H1 (cell line): ENCODE data around the gene C8B. TPM values are rescaled to one million over a fixed set of nuclear protein-coding genes. Genes with fewer than 3 reads are reported as not detected.

Source experiments
- CTCF ChIA-PET: fragments of 300-600 bp; sonication (Branson Sonifier 250); formaldehyde crosslinking; loops from one replicate; lab custom pipeline; 2021; ENCODE audit not compliant: partially characterized antibody; lab: Charles Lee
- POLR2A ChIA-PET: fragments of 300-600 bp; sonication (Branson Sonifier 250); formaldehyde crosslinking; loops from one replicate; lab custom pipeline; 2021; ENCODE audit warnings: inconsistent platforms; ENCODE audit not compliant: partially characterized antibody; lab: Charles Lee
- DNase-seq, 2 experiments: peaks; one replicate each; pipeline versions ENCODE4 v3.0.0 to v3.0.0-alpha.2; 2010 to 2022; ENCODE audit warnings: low spot score in 2 of 2, low read depth in 1 of 2, mixed read lengths in 1 of 2
- FAIRE-seq: peaks from 2 replicates; lab custom pipeline; 2011; peaks lifted over from hg19 to GRCh38; lab: Jason Lieb, UNC
- H2AFZ ChIP-seq: 2 replicates; pipeline ENCODE4 v1.8.1; 2012; ENCODE audit warnings: low read length, inconsistent platforms
- H2AK5ac ChIP-seq: 2 replicates; pipeline ENCODE4 v1.6.1; 2013; ENCODE audit warnings: low read depth, low read length
- H2BK120ac ChIP-seq: replicated peaks from 2 replicates; pipeline ENCODE3; 2013; ENCODE audit warnings: low read depth, low read length, inconsistent platforms
- H2BK12ac ChIP-seq: 2 replicates; pipeline ENCODE4 v1.6.1; 2013; ENCODE audit warnings: low read depth, low read length
- H2BK15ac ChIP-seq: 2 replicates; pipeline ENCODE4 v1.6.1; 2013; ENCODE audit warnings: low read length
- H2BK20ac ChIP-seq: 2 replicates; pipeline ENCODE4 v1.6.1; 2013; ENCODE audit warnings: low read length
- H2BK5ac ChIP-seq: 2 replicates; pipeline ENCODE4 v1.6.1; 2013; ENCODE audit warnings: low read depth, low read length
- H3K14ac ChIP-seq: 2 replicates; pipeline ENCODE4 v1.6.1; 2013; ENCODE audit warnings: inconsistent platforms; ENCODE audit not compliant: insufficient read length
- H3K18ac ChIP-seq: 2 replicates; pipeline ENCODE4 v1.6.1; 2013; ENCODE audit warnings: low read length; ENCODE audit errors: extremely low read depth
- H3K23ac ChIP-seq: 2 replicates; pipeline ENCODE4 v1.6.1; 2013; ENCODE audit warnings: inconsistent platforms; ENCODE audit not compliant: insufficient read length
- H3K23me2 ChIP-seq: 2 replicates; pipeline ENCODE4 v1.6.1; 2013; ENCODE audit warnings: low read depth, low read length
- H3K27ac ChIP-seq: 2 replicates; pipeline ENCODE4 v1.6.1; 2011; ENCODE audit warnings: low read depth, low read length, inconsistent platforms
- H3K27me3 ChIP-seq, 4 experiments: replicated peaks in 1 of 4; 1 replicate in 1 of 4; 2 replicates in 3 of 4; pipeline versions ENCODE4 v1.6.1 to v1.8.1; 2011 to 2013; ENCODE audit warnings: low read length in 3 of 4, mild to moderate bottlenecking in 3 of 4, inconsistent platforms in 2 of 4, mixed read lengths in 2 of 4, moderate library complexity in 1 of 4; ENCODE audit not compliant: control insufficient read depth in 3 of 4, insufficient read depth in 3 of 4; ENCODE audit errors: extremely low read depth in 1 of 4
- H3K36me3 ChIP-seq, 4 experiments: 2 replicates each; pipeline versions ENCODE4 v1.6.1 to v1.8.1; 2011 to 2013; ENCODE audit warnings: mild to moderate bottlenecking in 4 of 4, low read length in 3 of 4, moderate library complexity in 2 of 4, control low read depth in 1 of 4, inconsistent platforms in 1 of 4; ENCODE audit not compliant: insufficient read depth in 4 of 4, control insufficient read depth in 2 of 4
- H3K4ac ChIP-seq: replicated peaks from 2 replicates; pipeline ENCODE3; 2013; ENCODE audit warnings: low read length, low read depth, mixed read lengths, inconsistent platforms; ENCODE audit not compliant: insufficient read length
- H3K4me1 ChIP-seq, 4 experiments: replicated peaks in 1 of 4; 1 replicate in 1 of 4; 2 replicates in 3 of 4; pipeline versions ENCODE4 v1.6.1 to v1.8.1; 2011 to 2013; ENCODE audit warnings: low read length in 3 of 4, inconsistent platforms in 2 of 4, mixed read lengths in 1 of 4; ENCODE audit not compliant: insufficient read depth in 4 of 4, control insufficient read depth in 3 of 4
- H3K4me2 ChIP-seq, 2 experiments: 2 replicates each; pipeline versions ENCODE4 v1.6.1 to v1.8.1; 2011 to 2013; ENCODE audit warnings: low read depth in 2 of 2, low read length in 2 of 2, control low read depth in 1 of 2, inconsistent platforms in 1 of 2, mild to moderate bottlenecking in 1 of 2; ENCODE audit not compliant: insufficient read depth in 1 of 2
- H3K4me3 ChIP-seq, 4 experiments: fragments of 200-600, 300-600 bp in 1 of 4; sonication (generic), shearing (Covaris generic), sonication (Bioruptor Twin) in 1 of 4; 2 replicates each; pipeline versions ENCODE4 v1.5.1 to v1.8.1; 2011 to 2016; ENCODE audit warnings: low read length in 4 of 4, low read depth in 3 of 4, control low read depth in 2 of 4, inconsistent platforms in 2 of 4, mild to moderate bottlenecking in 2 of 4, mixed read lengths in 1 of 4, moderate library complexity in 1 of 4; ENCODE audit not compliant: insufficient read depth in 2 of 4; ENCODE audit errors: extremely low read depth in 1 of 4
- H3K56ac ChIP-seq: replicated peaks from 2 replicates; pipeline ENCODE3; 2013; ENCODE audit warnings: low read depth, mild to moderate bottlenecking, mixed read lengths, low read length, inconsistent platforms; ENCODE audit not compliant: insufficient read length
- H3K79me1 ChIP-seq: 2 replicates; pipeline ENCODE4 v1.6.1; 2013; ENCODE audit warnings: low read depth, low read length, control low read depth
- H3K79me2 ChIP-seq, 2 experiments: 2 replicates each; pipeline versions ENCODE4 v1.6.1 to v1.8.1; 2012 to 2013; ENCODE audit warnings: low read length in 2 of 2, mild to moderate bottlenecking in 2 of 2, inconsistent platforms in 1 of 2; ENCODE audit not compliant: insufficient read depth in 2 of 2, control insufficient read depth in 1 of 2
- H3K9ac ChIP-seq, 4 experiments: replicated peaks in 1 of 4; 1 replicate in 1 of 4; 2 replicates in 3 of 4; pipeline versions ENCODE4 v1.6.1 to v1.8.1; 2011 to 2013; ENCODE audit warnings: low read depth in 3 of 4, low read length in 3 of 4, control low read depth in 2 of 4, mild to moderate bottlenecking in 2 of 4, moderate library complexity in 2 of 4, inconsistent platforms in 1 of 4; ENCODE audit errors: extremely low read depth in 1 of 4
- H3K9me3 ChIP-seq, 2 experiments: 2 replicates each; pipeline versions ENCODE4 v1.6.1 to v1.8.1; 2012 to 2013; ENCODE audit warnings: mild to moderate bottlenecking in 2 of 2, moderate library complexity in 2 of 2, control low read depth in 1 of 2, inconsistent platforms in 1 of 2, low read depth in 1 of 2, low read length in 1 of 2, mixed read lengths in 1 of 2; ENCODE audit not compliant: insufficient read depth in 2 of 2
- H4K20me1 ChIP-seq, 2 experiments: replicated peaks in 1 of 2; 2 replicates each; pipeline versions ENCODE3 to v1.8.1; 2011 to 2013; ENCODE audit warnings: inconsistent platforms in 2 of 2, low read length in 2 of 2, mild to moderate bottlenecking in 1 of 2; ENCODE audit not compliant: insufficient read depth in 2 of 2, control insufficient read depth in 1 of 2
- H4K5ac ChIP-seq: 2 replicates; pipeline ENCODE4 v1.6.1; 2013; ENCODE audit warnings: low read length, low read depth, mixed read lengths, inconsistent platforms; ENCODE audit not compliant: insufficient read length
- H4K8ac ChIP-seq: 2 replicates; pipeline ENCODE4 v1.8.0; 2013; ENCODE audit warnings: mild to moderate bottlenecking, moderate library complexity, low read length, inconsistent platforms; ENCODE audit not compliant: insufficient read depth; ENCODE audit errors: extremely low read depth
- H4K91ac ChIP-seq: replicated peaks from 2 replicates; pipeline ENCODE3; 2013; ENCODE audit warnings: low read length, mixed read lengths, inconsistent platforms; ENCODE audit not compliant: insufficient read length
- BACH1 ChIP-seq: IDR thresholded peaks from 2 replicates; pipeline ENCODE4 v1.6.1; 2012; ENCODE audit warnings: low read length, improper control_type of control experiment
- HDAC2 ChIP-seq, 2 experiments: fragments of 300-600 bp in 1 of 2; sonication (generic) in 1 of 2; IDR thresholded peaks; 2 replicates each; pipeline ENCODE4 v1.6.1; 2011 to 2012; ENCODE audit warnings: low read depth in 2 of 2, low read length in 2 of 2, mild to moderate bottlenecking in 2 of 2, moderate library complexity in 2 of 2, borderline replicate concordance in 1 of 2, inconsistent platforms in 1 of 2
- KDM4A ChIP-seq: IDR thresholded peaks from one replicate; pipeline ENCODE4 v1.7.1; 2012; ENCODE audit warnings: low read depth, mild to moderate bottlenecking, moderate library complexity, low read length, inconsistent platforms; ENCODE audit not compliant: severe bottlenecking
- SP1 ChIP-seq: IDR thresholded peaks from 2 replicates; pipeline ENCODE4 v1.6.1; 2011; ENCODE audit warnings: low read depth, low read length
- WGBS, 2 experiments: shearing (Covaris generic) in 1 of 2; methylation state at CpG; one replicate each; pipeline versions ENCODE4 v1.1.6 to v1.1.7; 2013 to 2015; ENCODE audit warnings: low lambda C conversion rate in 2 of 2, mixed read lengths in 2 of 2, inconsistent platforms in 1 of 2, low coverage in 1 of 2, missing lambda C conversion rate in 1 of 2; ENCODE audit not compliant: insufficient replicate concordance in 2 of 2, insufficient coverage in 1 of 2, insufficient read length in 1 of 2; ENCODE audit errors: extremely low coverage in 1 of 2, missing lambda C conversion rate in 1 of 2; 5-methylcytosine and 5-hydroxymethylcytosine counted together
- polyA plus RNA-seq, 7 experiments: library from polyadenylated mRNA; depleted of rRNA in 3 of 7; stranded (reverse) in 5 of 7; unstranded in 2 of 7; fragments of >200 nt in 5 of 7; fragments of 200-250 nt in 2 of 7; gene quantifications; 1 replicate in 5 of 7; 2 replicates in 1 of 7; 4 replicates in 1 of 7; pipeline versions ENCODE4 v1.2.1 to v1.2.3, GENCODE V29; 2011 to 2013; ENCODE audit warnings: missing spikeins in 2 of 7, mixed read lengths in 2 of 7
- total RNA-seq: library from RNA; stranded (reverse); fragmentation: NEBNext Ultra II Directional; extraction: Animal tissue kit (Norgen Biotek cat#: 25700); gene quantifications from 2 replicates; pipeline ENCODE4 v1.2.1, GENCODE V29; 2021
- TF ChIP-seq, protein P1 (sequence below): IDR thresholded peaks from 2 replicates; pipeline ENCODE4 v1.6.1; 2012; ENCODE audit warnings: low read length, inconsistent platforms

C8B gene
- total and polyA plus RNA-seq, 2 of the 8 experiments (the other 6 are each of a cell fraction or from before 2014, with no cell fraction given) = not detected

DNA sequence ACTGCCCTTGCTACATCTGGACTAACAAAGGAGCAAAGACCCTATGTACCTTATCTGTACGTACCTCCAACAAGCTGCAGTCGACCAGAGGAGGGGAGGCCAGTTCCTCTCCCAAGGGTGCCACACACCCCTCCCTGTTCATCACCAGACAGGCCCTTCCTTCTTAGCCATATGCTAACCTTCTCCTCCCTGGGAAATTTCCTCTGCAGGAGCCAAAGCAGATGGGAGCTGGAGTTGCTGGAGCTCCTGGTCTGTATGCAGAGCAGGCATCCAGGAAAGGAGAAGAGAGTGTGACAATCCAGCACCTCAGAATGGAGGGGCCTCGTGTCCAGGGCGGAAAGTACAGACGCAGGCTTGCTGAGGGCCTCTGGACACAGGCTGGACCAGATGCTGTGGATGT is 48.5 kb downstream of the C8B start:
- H3K4me2 ChIP-seq = no peak overlapping the region
- H2AK5ac ChIP-seq = no peak overlapping the region
- 96% methylated on average over 5 of the region's 5 CpGs; no CpG with 5 or more reads in 1 of the 2 experiments for WGBS, 2 experiments
- no peaks in the 10 kb centered on the region for H3K79me1 ChIP-seq
- ChIA-PET CTCF (interaction anchor here (1.6 to 2.0 kb wide), 3 partner anchors 12 to 51 kb away, joined by 4 to 5 read pairs (median 4); no protein-coding TSS in a partner anchor), POLR2A (no interaction called here)
- DNase-seq (no peak), FAIRE-seq (no peak)
- no peak overlapping the region for H3K9ac ChIP-seq
- H3K36me3 ChIP-seq = no peaks in the 10 kb centered on the region
- TF ChIP-seq BACH1 (no peak), KDM4A (no peak), SP1 (no peak), HDAC2 (IDR thresholded peaks at IDR 0.05; ENCODE audit: borderline replicate concordance in 1 of 2, low read depth in 2 of 2, low read length in 2 of 2) (no peak)
- TF ChIP-seq, protein P1, sequence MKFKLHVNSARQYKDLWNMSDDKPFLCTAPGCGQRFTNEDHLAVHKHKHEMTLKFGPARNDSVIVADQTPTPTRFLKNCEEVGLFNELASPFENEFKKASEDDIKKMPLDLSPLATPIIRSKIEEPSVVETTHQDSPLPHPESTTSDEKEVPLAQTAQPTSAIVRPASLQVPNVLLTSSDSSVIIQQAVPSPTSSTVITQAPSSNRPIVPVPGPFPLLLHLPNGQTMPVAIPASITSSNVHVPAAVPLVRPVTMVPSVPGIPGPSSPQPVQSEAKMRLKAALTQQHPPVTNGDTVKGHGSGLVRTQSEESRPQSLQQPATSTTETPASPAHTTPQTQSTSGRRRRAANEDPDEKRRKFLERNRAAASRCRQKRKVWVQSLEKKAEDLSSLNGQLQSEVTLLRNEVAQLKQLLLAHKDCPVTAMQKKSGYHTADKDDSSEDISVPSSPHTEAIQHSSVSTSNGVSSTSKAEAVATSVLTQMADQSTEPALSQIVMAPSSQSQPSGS = no peak
- 0 out of 2 replicates have a peak overlapping the region, but pooled peaks have one; percentile 13 for H2BK5ac ChIP-seq
- H3K27ac ChIP-seq = no peak overlapping the region
- H3K4me1 ChIP-seq = no peaks in the 10 kb centered on the region
- H3K4me3 ChIP-seq = no peak overlapping the region
- H3K23ac ChIP-seq = no peak overlapping the region
- no peak overlapping the region for H3K14ac ChIP-seq
- no peak overlapping the region for H2BK15ac ChIP-seq
- no peaks in the 10 kb centered on the region for H4K20me1 ChIP-seq
- no peak overlapping the region for H4K91ac ChIP-seq
- H2AFZ ChIP-seq = no peak overlapping the region
- H3K56ac ChIP-seq = no peak overlapping the region
- no peaks in the 10 kb centered on the region; a peak in 1 of 7 replicates for H3K27me3 ChIP-seq
- H2BK12ac ChIP-seq = no peak overlapping the region
- H2BK120ac ChIP-seq = no peak overlapping the region
- H4K8ac ChIP-seq = no peak overlapping the region
- H4K5ac ChIP-seq = no peak overlapping the region
- no peak overlapping the region for H3K18ac ChIP-seq
- H3K23me2 ChIP-seq = no peaks in the 10 kb centered on the region
- no peaks in the 10 kb centered on the region for H3K9me3 ChIP-seq
- no peaks in the 10 kb centered on the region for H3K79me2 ChIP-seq
- H2BK20ac ChIP-seq = no peak overlapping the region
- H3K4ac ChIP-seq = no peak overlapping the region
